SK-N-SH treated with all-trans-retinoic acid at 6 μM for 48 hours (cell line): ENCODE results near the gene UTP18.

Source experiments
- ATAC-seq: fragments of 200-7000 bp; cut with Tn5 transposase; 3 replicates; pipeline ENCODE4 v1.9.1; 2020; ENCODE audit warnings: mild to moderate bottlenecking, moderate library complexity
- ARNTL ChIP-seq: fragments of 450-650 bp; formaldehyde crosslinking; IDR thresholded peaks from 2 replicates; pipeline ENCODE4 v1.5.0; 2020; ENCODE audit warnings: low read depth, mild to moderate bottlenecking, moderate library complexity, borderline replicate concordance
- BACH2 ChIP-seq: fragments of 250-450 bp; sonication (Bioruptor Pico); IDR thresholded peaks from 2 replicates; pipeline ENCODE4 v1.9.0; 2021; ENCODE audit warnings: mild to moderate bottlenecking, borderline replicate concordance
- CREB5 ChIP-seq: fragments of 250-450 bp; sonication (Bioruptor Pico); IDR thresholded peaks from 2 replicates; pipeline ENCODE4 v1.5.1; 2020; ENCODE audit warnings: low read depth, mild to moderate bottlenecking, moderate library complexity
- CSDC2 ChIP-seq: fragments of 250-450 bp; sonication (Bioruptor Pico); IDR thresholded peaks from 2 replicates; pipeline ENCODE4 v1.5.0; 2020; ENCODE audit warnings: mild to moderate bottlenecking, moderate library complexity
- CSRNP3 ChIP-seq: fragments of 250-450 bp; sonication (Bioruptor Pico); IDR thresholded peaks from 2 replicates; pipeline ENCODE4 v1.5.1; 2021; ENCODE audit warnings: mild to moderate bottlenecking, moderate library complexity
- ESRRG ChIP-seq: fragments of 250-450 bp; sonication (Bioruptor Pico); IDR thresholded peaks from 2 replicates; pipeline ENCODE4 v1.6.1; 2021; ENCODE audit warnings: mild to moderate bottlenecking
- GLIS3 ChIP-seq: fragments of 250-450 bp; sonication (Bioruptor Pico); IDR thresholded peaks from 2 replicates; pipeline ENCODE4 v1.5.0; 2020; ENCODE audit warnings: mild to moderate bottlenecking, moderate library complexity
- ISL1 ChIP-seq: fragments of 250-450 bp; sonication (Bioruptor Pico); IDR thresholded peaks from 2 replicates; pipeline ENCODE4 v2.1.2; 2022; ENCODE audit warnings: mild to moderate bottlenecking, moderate library complexity
- PATZ1 ChIP-seq: fragments of 250-450 bp; sonication (Bioruptor Pico); IDR thresholded peaks from 2 replicates; pipeline ENCODE4 v1.8.0; 2020; ENCODE audit warnings: mild to moderate bottlenecking, moderate library complexity, borderline replicate concordance
- POU6F1 ChIP-seq: fragments of 250-450 bp; sonication (Bioruptor Pico); IDR thresholded peaks from 2 replicates; pipeline ENCODE4 v1.8.0; 2021; ENCODE audit warnings: low read depth, mild to moderate bottlenecking, moderate library complexity, borderline replicate concordance
- PPARA ChIP-seq: fragments of 250-450 bp; sonication (Bioruptor Pico); IDR thresholded peaks from 2 replicates; pipeline ENCODE4 v1.5.0; 2020; ENCODE audit warnings: mild to moderate bottlenecking, borderline replicate concordance
- RARB ChIP-seq: fragments of 250-450 bp; sonication (Bioruptor Pico); IDR thresholded peaks from 2 replicates; pipeline ENCODE4 v1.8.0; 2021; ENCODE audit warnings: mild to moderate bottlenecking, moderate library complexity
- SNAI2 ChIP-seq: fragments of 250-450 bp; sonication (Bioruptor Pico); IDR thresholded peaks from 2 replicates; pipeline ENCODE4 v1.5.0; 2020; ENCODE audit warnings: mild to moderate bottlenecking, moderate library complexity
- TCF4 ChIP-seq: fragments of 250-450 bp; sonication (Bioruptor Pico); IDR thresholded peaks from 2 replicates; pipeline ENCODE4 v1.8.0; 2021; ENCODE audit warnings: mild to moderate bottlenecking, moderate library complexity, borderline replicate concordance
- TOX ChIP-seq: fragments of 250-450 bp; sonication (Bioruptor Pico); IDR thresholded peaks from 2 replicates; pipeline ENCODE4 v1.8.0; 2021; ENCODE audit warnings: mild to moderate bottlenecking, moderate library complexity, borderline replicate concordance
- TSHZ2 ChIP-seq: fragments of 250-450 bp; sonication (Bioruptor Pico); IDR thresholded peaks from 2 replicates; pipeline ENCODE4 v1.5.0; 2020; ENCODE audit warnings: mild to moderate bottlenecking, moderate library complexity
- ZC3H10 ChIP-seq: fragments of 250-450 bp; sonication (Bioruptor Pico); IDR thresholded peaks from 2 replicates; pipeline ENCODE4 v1.5.1; 2021; ENCODE audit warnings: mild to moderate bottlenecking, moderate library complexity
- ZFP3 ChIP-seq: fragments of 250-450 bp; sonication (Bioruptor Pico); IDR thresholded peaks from 2 replicates; pipeline ENCODE4 v1.5.0; 2020; ENCODE audit warnings: mild to moderate bottlenecking, moderate library complexity
- ZFP30 ChIP-seq: fragments of 450-650 bp; formaldehyde crosslinking; IDR thresholded peaks from 2 replicates; pipeline ENCODE4 v1.5.0; 2022; ENCODE audit warnings: mild to moderate bottlenecking, moderate library complexity
- ZNF565 ChIP-seq: fragments of 450-650 bp; formaldehyde crosslinking; conservative IDR thresholded peaks from 2 replicates; pipeline ENCODE4 v1.5.0; 2020; ENCODE audit warnings: low read depth, mild to moderate bottlenecking, moderate library complexity
- ZNF70 ChIP-seq: fragments of 450-650 bp; formaldehyde crosslinking; IDR thresholded peaks from 2 replicates; pipeline ENCODE4 v1.5.0; 2020; ENCODE audit warnings: mild to moderate bottlenecking, moderate library complexity
- ZNF8 ChIP-seq: fragments of 450-650 bp; formaldehyde crosslinking; IDR thresholded peaks from 2 replicates; pipeline ENCODE4 v1.5.0; 2020; ENCODE audit warnings: mild to moderate bottlenecking, moderate library complexity

The UTP18 gene

GRCh38 chr17:51279183-51279582 lies 18.8 kb downstream of the UTP18 start:
- no peak for TF ChIP-seq ZFP3 (CRISPR knock-in tag)
- no peak for TF ChIP-seq ZNF8
- TF ChIP-seq CSDC2 (CRISPR knock-in tag) = no peak
- no peak for TF ChIP-seq ESRRG (CRISPR knock-in tag)
- no peak for TF ChIP-seq CSRNP3 (CRISPR knock-in tag)
- no peak for TF ChIP-seq ZC3H10
- TF ChIP-seq ARNTL = no peak
- no peak for TF ChIP-seq GLIS3 (CRISPR knock-in tag)
- TF ChIP-seq BACH2 = no peak
- TF ChIP-seq PPARA (CRISPR knock-in tag) = no peak
- TF ChIP-seq ZNF70 = no peak
- TF ChIP-seq TOX (CRISPR knock-in tag) = no peak
- TF ChIP-seq TSHZ2 (CRISPR knock-in tag) = no peak
- no peak for TF ChIP-seq RARB (CRISPR knock-in tag)
- TF ChIP-seq TCF4 (CRISPR knock-in tag) = no peak
- no peak for TF ChIP-seq POU6F1 (CRISPR knock-in tag)
- TF ChIP-seq ZNF565 (CRISPR knock-in tag) = no peak
- no peak for TF ChIP-seq ISL1
- ATAC-seq = no peak

- TF ChIP-seq CSDC2 (CRISPR knock-in tag) = no peak
- TF ChIP-seq CSRNP3 (CRISPR knock-in tag) = no peak
- no peak for TF ChIP-seq POU6F1 (CRISPR knock-in tag)
- TF ChIP-seq ZFP30 (CRISPR knock-in tag) = no peak
- TF ChIP-seq ISL1 = no peak
- TF ChIP-seq TCF4 (CRISPR knock-in tag) = no peak
- no peak for TF ChIP-seq CREB5
- TF ChIP-seq GLIS3 (CRISPR knock-in tag) = no peak
- TF ChIP-seq ZNF8 = no peak
- TF ChIP-seq ESRRG (CRISPR knock-in tag) = no peak
- no peak for TF ChIP-seq TSHZ2 (CRISPR knock-in tag)
- TF ChIP-seq PATZ1 (CRISPR knock-in tag) = no peak
- TF ChIP-seq SNAI2 (CRISPR knock-in tag) = no peak
- no peak for ATAC-seq
Observed at GRCh38 chr17:51287412-51287811, 27.1 kb downstream of the UTP18 start.
